ENCODE measurements around the gene NTF3.

The NTF3 gene

DNA sequence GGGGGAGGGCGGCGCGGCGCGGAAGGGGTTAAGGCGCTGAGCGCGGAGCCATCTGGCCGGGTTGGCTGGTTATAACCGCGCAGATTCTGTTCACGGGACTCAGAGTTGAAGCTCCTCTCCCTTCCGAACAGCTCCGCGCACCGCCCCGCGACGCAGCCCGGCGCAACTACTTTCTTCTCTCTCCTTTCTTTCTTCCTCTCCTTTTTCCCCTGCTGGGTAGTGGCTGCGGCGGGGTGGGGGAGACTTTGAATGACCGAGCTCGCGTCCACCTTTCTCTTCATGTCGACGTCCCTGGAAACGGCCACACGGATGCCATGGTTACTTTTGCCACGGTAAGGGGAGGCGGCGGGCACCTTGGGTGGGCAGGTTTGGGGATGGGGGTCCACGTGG, at the start of gene NTF3:
NTF3 (plus strand) TSS at position 98 of the 390 bp plus-strand sequence; CDS start at position 315, 217 bp downstream.
- peak; percentile 46 to 58 for DNase-seq

DNA sequence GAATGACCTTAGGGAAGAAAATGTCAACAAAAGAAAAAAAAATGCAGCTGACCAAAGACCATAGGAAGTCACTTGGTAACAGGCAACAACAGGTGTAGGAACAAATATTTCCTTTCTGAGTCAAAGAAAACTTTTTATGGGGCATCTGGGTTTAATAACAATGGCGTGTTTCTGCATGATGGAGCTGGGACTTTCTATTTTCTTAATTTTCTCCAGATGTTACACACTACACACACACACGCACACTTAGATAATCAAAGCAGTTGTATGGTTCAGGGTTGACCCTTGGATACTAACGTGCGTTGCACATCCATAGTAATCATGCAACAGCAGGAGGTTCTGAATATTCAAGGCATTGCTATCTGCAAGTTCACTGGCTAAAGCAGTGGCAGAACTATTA, 47.9 kb upstream of the NTF3 start:
- no peak for DNase-seq

DNA sequence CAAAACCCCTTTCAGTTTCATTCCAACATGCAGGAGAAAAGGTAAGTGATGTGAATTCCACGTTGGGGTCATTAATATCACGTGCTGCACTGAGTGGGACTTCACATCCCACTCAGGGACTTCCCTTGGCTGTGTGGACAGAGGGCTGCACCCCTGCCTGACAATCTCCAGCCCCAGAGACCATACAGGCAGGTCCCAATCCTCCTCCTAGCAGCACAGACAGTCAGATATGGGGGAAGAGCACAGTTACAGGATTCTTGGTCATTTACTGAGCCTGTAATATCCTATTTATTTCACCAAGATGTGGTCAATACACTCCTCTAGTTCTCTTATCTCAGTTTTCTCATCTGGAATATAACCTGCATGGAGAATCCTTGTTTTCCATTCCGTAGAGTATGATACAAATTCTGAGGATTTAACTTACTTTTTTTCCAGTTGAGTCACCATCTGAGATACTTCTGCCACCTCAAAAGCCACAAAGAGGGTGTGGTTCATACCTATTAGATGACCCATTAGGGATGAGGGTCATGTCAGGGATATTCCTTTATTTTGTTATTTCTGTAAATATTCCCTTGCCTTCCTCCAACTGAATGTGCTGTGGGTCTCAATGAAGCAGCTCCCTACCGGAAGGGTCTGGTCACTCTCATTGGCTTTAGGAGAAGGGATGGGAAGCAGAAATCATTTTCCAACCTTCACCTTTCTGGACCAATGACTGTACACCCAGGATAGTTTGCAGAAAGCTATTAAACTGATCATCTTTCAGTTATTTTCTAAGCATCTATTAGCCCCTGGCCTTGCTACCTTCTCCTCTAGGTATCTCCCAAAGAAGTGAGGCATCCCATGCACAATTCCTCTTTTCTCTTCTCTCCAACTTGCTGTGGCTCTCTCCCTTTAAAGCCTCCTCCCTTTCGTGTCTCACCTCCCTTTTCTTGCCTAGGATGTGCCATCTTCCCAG, 43.0 kb upstream of the NTF3 start:
- no peak for DNase-seq

GRCh38 chr12:5390174-5390799, 41.6 kb upstream of the NTF3 start:
- DNase-seq, result no peak

DNA sequence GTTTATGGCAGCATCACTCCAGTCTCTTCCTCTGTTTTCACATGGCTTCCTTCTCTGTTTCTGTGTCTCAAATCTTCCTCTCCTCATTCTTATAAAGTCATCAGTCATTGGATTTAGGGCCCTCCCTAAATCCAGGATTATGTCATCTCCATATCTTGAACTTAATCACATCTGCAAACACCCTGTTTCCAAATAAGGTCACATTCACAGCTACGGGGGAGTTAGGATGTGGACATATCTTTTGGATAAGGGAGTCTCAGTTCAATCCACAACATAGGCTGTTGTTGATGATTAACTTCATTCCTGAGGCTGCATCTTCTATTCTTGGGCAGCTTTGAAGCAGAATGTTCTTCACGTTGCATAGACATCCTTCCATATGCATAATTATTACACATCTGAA, 40.3 kb upstream of the NTF3 start:
- DNase-seq, result no peak

- DNase-seq, result no peak
Observed at GRCh38 chr12:5392961-5393360, 38.9 kb upstream of the NTF3 start.

DNA sequence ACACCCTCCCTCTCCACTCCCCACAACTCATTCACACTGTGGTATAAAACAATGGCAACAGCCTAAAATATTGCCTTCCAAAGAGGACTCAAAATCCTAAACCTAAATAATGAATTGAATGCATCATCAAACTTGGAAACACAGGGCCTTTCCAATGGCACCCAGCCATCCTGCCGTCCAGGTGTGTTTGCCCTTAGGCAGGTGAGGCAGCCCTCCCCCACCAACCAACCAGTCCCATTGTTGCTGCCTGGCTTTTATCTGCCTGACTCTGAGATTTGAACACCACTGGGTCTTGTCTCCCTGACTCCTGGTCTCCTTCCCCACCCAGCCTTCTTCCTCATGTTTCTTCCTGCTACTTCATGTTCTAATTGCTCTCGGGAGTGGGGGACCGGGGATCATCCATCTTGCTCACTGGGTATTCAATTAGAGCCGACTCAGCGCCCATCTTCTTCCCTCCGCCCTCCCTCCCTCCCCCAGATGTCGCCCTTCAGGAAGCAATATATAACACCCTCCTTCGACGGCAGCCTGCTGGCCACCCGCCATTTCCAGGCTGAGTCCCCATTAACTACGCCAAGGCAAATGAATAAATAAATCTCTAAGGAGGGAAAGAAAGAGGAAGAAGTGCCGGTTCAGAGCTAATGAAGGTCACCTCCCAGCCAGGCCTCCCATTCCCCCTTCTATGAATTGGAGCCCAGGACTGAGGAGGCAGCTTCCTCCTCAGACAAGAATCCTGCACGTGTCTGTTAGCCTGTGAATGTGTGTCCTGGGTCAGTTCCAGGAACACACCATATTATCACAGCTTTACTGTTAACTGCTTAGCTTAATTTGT, 36.3 kb upstream of the NTF3 start:
- peak; percentile 90 to 99 for DNase-seq

DNA sequence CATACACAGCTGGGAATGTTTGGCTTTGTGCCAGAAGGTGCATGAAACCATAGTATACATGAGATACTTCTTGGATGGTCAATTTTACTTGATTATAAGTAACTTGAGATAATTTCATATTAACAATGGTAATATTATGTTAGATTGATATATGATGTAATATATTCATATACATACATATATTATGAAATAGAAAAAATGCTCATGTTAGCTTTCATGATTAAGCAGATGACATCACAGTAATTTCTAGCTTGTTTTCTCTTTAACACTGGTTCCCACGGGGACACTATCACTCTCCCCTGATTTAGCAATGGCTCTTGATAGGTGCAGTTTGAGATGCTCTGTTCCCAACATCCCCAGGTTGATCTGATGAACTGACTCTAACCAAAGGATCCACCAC, 35.4 kb upstream of the NTF3 start:
- peak; percentile 65 to 76 for DNase-seq

DNA sequence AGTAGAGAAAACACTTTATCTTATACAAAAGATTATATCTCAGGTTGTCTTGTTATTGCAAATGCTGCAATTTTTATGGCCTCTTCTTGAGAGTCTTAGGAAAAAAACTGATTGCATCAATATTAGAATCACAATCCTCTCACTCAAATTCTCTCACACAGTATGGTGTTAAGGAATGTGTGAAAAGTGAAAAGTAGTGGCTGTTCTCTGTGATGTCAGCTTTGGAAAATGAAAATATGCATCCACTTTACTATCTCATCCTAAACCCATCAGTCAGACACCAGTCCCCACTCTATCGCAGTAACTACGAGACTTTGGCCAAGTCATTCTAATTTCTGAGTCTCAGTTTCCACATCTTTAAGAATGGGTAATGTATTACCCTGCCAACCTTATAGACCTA, 32.6 kb upstream of the NTF3 start:
- DNase-seq, result no peak

DNA sequence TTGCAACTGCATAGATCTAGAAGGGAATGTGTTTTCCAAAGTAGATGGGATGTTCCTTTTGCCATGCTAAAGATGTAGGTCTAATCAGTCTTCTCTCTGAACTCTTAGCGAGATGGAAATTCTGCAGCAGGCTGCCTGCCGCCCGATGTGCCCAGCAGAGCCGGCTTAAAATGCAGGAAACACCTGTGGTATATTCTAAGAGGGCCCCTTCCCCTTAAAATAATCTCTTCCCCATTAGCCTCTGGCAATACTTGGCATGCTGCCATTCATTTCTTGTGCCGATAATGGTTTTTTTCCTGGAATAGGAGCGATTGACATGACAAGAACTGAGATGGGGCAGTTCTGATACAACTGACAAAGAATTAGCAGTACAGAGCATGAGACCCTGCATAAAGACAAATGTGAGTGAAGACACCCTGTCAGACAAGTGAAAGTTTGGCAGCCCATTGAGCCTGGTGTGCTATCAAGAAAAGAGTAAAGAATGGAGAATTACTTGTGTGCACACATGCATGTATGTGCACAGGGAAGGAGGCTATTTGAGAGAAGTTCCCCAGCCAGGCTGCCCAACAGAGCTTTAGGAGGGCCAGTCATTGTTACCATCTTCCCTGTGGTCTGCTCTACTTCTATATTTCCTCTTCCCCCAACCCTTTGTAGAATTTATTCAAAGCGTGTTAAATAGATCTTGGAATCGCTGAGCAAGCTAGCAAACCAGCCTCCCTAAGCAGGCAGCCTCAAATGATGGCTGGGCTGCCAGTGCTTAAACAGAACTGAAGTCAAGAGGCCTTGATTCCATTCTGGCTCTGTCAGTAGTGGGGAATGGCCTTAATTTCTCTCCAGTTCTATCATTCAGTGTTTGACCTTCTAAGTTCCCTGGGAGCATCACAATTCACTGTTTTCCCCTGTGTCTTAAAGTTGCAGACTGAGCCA, 29.6 kb upstream of the NTF3 start:
- peak in 1 of 2 experiments; percentile 51 for DNase-seq

DNA sequence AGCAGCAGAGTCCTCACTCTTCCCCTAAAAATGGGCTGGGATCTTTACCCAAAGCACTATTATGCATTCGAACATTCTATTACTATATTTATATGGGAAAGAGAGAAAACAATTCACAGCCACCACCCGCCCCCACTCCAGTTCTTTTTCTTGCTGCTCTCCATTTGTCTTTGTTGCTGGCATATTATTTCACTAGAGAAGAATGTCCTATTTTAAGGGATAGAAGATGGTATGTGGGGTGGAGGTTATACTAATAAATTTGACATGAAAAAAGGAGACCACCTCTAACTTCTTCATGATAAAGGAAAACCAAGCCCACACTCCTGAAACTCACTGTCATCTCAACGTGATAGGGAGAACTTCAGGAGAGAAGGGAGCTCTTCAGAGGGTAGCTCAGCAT, 28.5 kb upstream of the NTF3 start:
- no peak for DNase-seq

DNA sequence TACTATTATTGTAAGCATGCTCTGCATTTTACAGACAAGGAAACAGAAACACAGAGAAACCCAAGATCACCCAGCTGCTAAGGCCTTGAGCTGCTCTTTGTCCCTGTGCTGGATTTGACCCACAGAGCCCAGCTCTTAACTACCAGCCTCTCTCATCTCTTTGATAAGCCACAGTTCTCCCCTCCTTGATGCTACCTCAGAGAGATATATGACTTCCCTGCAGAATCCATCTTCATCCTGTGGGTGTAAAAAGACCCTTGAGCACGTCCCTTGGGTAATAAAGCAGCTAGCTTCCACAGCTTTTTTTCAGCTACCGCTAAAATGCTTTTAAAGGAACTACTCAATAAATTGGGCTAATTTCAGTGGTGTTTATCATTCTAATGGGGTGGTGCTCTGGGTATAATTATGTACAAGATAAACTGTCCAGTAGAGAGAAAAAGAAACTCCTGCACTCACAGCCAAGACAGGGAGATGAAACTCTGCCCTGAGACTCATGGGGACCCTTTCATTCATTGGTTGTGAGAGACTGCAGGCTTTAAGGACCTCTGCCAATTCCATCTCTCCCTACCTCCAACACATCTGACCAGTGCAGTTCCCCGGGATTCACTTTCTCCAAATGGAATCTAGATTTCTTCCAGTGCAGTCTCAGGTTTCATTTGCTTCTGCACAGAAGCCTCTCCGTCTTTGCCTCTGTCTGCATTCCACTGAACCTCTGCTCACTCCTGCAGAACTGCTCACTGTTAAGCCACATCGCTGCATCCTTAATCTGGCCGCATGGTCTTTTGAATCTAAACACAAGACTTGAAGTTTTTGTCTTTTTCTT, 24.7 kb upstream of the NTF3 start:
- no peak for DNase-seq

DNA sequence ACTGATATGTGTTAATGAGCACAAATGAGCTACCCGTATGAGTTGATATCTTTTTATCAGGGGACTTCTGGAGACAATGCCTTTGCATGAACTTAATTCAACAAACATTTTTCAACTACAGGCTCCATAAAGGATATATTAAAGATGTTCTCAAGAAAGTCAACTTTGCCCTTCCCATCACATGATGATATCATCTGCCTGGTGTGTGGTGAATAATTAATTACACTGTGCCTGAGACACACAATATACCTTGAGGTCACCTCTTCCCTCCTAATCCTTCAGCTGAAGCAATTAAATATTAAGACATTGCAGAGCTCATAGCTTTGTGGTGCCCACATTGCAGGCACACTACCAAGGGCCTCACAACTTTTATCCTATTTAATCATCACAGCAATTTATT, 22.3 kb upstream of the NTF3 start:
- DNase-seq, result no peak

DNA sequence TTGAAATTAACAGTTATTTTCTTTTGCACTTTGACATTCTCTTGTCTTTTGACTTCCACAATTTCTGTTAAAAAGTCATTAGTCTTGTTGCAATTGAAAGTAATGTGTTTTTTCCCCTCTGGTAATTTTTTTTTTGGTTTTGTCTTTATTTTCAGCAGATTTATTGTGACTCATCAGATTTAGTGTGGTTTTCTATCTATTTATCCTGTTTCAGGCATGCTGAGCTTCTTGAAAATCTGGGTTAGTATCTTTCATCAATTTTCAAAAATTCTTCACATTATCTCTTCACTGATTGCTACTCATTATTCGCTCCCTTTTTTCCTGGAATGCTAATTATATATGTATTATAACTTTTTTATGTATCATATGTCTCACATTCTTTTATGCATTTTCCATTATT, 15.3 kb upstream of the NTF3 start:
- DNase-seq, result no peak

DNA sequence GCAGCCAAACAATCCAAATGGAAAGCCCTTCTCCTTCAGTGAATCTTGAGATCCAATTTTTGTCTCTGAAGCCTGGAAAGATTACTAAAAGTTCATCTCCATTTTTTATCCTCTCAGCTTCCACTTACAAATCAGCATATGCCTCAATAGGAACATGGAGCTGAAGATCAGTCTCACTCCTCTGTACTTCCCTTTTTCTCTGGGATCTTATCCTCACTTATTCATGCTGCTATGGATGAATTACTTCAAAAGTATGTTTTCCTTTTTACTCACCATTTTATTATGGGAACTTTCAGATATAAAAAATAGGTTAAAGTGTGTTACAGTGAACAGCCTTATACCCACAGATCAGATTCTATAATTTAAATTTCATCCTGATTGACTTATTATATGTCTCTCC, 14.4 kb upstream of the NTF3 start:
- no peak for DNase-seq

DNA sequence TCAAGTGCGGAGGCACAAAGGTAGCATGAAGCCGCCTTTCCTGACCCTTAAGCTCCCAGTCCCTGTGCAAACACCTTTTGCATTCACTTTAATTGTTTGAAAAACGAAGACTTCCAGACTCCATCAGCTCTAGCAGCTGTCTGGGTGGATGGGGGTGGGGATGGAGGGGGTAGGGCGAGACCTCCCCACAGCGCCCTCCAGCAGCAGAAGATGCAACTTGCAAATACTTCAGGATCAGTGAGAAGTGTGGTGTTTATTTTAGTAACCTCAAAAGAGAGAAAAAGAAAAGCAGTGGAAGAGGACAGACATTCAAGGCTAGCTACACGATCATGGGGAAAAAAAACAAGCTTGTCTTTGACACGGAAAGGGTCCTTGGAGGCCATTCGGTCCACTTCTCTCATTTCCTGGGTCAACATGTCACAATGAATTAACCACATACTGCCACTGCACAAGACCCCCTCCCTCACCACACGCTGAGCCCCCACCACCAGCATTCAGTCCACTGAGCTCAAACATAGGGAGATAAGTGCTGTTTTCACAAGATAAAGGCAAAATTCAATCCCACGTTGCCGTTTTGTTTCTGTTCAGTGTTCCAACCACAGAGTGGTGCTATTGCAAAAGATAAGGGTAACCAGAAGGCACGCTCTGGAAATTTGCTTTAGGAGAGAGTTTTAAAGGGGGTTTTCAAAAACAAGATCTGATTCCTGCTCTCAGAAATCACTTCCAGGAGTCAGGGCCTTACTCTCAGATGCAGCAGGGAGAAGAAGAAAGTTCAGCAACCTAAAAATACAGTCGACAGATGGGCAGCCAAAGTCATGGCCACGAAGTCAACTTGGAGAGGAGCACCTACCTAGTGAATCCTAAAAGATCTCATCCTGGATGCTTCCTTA, 3.3 kb upstream of the NTF3 start:
- DNase-seq, result peak; percentile 20 to 67

DNA sequence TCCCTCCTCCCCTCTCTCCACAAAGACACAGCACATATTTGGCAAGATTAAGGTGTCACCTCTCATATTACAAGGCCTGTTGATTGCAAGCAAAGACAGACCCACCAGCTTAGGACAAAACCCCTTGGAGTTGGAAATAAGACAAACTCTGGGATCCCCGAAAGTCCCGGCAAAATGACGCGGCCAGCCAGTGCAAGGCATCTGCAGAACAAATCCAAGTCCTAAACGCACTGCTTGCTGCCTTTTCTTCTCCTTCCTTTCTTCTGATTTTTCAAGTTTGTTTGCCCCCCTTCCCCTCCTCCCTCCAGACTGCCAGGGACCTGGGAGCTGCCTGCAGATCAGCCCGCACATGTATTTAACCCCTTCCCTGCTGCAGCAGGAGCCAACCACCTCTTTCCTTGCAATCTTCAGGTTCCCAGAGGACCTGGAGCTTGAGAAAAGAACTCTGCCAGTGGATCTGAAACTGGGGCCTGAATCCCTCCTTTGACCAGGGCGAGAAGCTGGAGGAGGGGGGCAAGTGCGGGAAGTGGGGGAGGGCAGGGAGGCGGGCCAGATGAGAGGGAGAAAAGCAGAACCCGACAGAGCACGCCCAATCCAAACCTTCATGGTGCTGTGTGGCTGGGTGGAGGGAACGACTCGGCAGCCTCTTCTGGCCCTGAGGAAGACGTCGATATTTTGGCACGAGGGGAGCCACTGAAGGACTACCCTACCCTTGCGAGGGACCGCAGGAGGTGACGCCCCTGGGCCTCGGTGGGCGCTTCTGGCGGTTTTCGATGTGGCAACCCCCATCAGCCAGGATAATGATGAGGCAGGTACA, 2.0 kb upstream of the NTF3 start:
- no peak for DNase-seq

GRCh38 chr12:5430641-5431603, 986 bp upstream of the NTF3 start:
- DNase-seq, result no peak

Data from NCI-H2081 (cell line).